Transverse colon (tissue), 4 donors: ENCODE data around the gene IL1R1.

Experiments used
- CTCF ChIP-seq, 5 experiments: fragments of 200-600 bp in 3 of 5; fragments of 450-650 bp in 2 of 5; sonication (generic) in 3 of 5; IDR thresholded peaks; 1 replicate in 2 of 5; 2 replicates in 3 of 5; pipeline ENCODE4 v1.5.1; 2016 to 2017; ENCODE audit warnings: antibody characterized with exemption in 5 of 5, inconsistent platforms in 3 of 5, mild to moderate bottlenecking in 2 of 5, moderate library complexity in 1 of 5
- EP300 ChIP-seq: sonication (generic); formaldehyde crosslinking; IDR thresholded peaks from one replicate; pipeline ENCODE4 v1.6.1; 2017; ENCODE audit warnings: antibody characterized with exemption, low read depth
- POLR2A ChIP-seq: fragments of 450-650 bp; IDR thresholded peaks from one replicate; pipeline ENCODE4 v1.6.1; 2016; ENCODE audit warnings: antibody characterized with exemption, mild to moderate bottlenecking, moderate library complexity
- POLR2AphosphoS5 ChIP-seq, 3 donors: sonication (generic); formaldehyde crosslinking; IDR thresholded peaks; one replicate each; pipeline ENCODE4 v1.6.1; 2016; ENCODE audit warnings: antibody characterized with exemption in 3 of 3

- TF ChIP-seq CTCF (IDR thresholded peaks at IDR 0.05) (no peak), POLR2AphosphoS5 (IDR thresholded peaks at IDR 0.05) (no peak), POLR2A (no peak), EP300 (no peak)
Observed at GRCh38 chr2:102126169-102126568, 16.4 kb upstream of the IL1R1 start.
